ENCODE data around the gene CACNA1D. TPM values are rescaled to one million over a fixed set of nuclear protein-coding genes. Genes with fewer than 3 reads are reported as not detected.

Gene CACNA1D
- total and polyA plus RNA-seq, 2 donors (not counting 3 experiments of a cell fraction or from before 2014, with no cell fraction given), result 0.06 TPM; not detected in 1

DNA sequence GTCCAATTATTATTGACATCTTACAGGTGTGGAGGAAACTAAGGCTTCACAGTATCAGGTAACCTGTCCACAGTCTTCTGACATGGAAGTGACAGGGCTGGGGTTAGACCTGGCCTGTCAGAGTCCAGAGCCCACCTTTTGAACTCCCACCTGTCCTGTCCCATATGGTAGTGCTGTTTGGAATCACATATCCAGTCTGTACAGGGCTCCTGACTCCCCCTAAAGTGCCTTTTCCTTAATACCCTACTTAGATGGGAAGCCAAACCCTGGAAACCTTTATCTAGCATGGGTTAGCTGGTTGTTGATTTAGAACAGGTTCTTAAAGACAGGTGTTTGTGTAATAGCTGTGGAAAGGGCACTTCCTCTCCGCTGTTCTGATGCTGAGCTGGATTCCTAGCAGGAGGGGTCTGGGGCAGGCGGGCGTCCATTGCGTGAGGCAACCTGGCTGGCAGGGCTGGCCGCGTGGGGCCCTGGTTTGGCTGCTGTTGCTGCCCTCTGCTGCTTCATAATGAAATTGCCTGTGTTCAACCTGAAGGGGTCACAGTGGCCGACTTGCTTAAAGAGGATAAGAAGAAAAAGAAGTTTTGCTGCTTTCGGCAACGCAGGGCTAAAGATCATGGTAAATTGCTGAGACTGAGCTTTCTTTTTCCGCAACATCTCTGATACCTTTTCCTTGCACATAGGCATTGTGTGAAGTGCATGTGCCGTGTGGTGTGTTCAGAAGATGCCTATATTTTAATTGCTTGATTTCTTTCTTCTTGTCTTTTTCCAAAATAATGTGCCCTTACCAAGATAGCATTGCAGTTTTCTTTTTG, 215.7 kb downstream of the CACNA1D start:
- H3K4me3 ChIP-seq (replicated peaks in 1 of 3; ENCODE audit: insufficient read depth in 1 of 3, low read depth in 1 of 3, low read length in 3 of 3), result no peak overlapping the region
- H2AFZ ChIP-seq (ENCODE audit: low read depth, low read length), result no peak overlapping the region
- H3K36me3 ChIP-seq (ENCODE audit: control insufficient read depth in 2 of 2, extremely low read depth in 1 of 2, insufficient read depth in 2 of 2, low read length in 2 of 2), result no peaks in the 10 kb centered on the region
- no peak overlapping the region for H3K4me2 ChIP-seq (ENCODE audit: insufficient read depth, low read length)
- POLR2A ChIA-PET, result no interaction called here
- H3K27me3 ChIP-seq (ENCODE audit: control insufficient read depth in 2 of 2, insufficient read depth in 2 of 2, low read length in 2 of 2), result peaks cover 2 to 4% of the 10 kb centered on the region in 2 experiments
- no peaks in the 10 kb centered on the region for H4K20me1 ChIP-seq (replicated peaks; ENCODE audit: control insufficient read depth, extremely low read depth, insufficient read depth, low read length)
- H3K27ac ChIP-seq (ENCODE audit: insufficient read depth, low read depth, low read length), result no peak overlapping the region
- no peaks in the 10 kb centered on the region for H3K79me2 ChIP-seq (ENCODE audit: control insufficient read depth, insufficient read depth, low read length)
- dilution Hi-C loops (cut with MboI; ENCODE audit: extremely low pct_ligation_motif_present, low sequenced_read_pairs) (no loop called here), intact Hi-C loops (cut with micrococcal nuclease) (loop anchor here (1.0 to 2.0 kb wide), 4 partner anchors 33 to 490 kb away; no protein-coding TSS in a partner anchor)
- BruUV-seq (replicated peaks), result no TSS peak
- DNase-seq (ENCODE audit: low read depth, low spot score) (peak; percentile 72), FAIRE-seq (peak; percentile 91)
- TF ChIP-seq, protein P1, sequence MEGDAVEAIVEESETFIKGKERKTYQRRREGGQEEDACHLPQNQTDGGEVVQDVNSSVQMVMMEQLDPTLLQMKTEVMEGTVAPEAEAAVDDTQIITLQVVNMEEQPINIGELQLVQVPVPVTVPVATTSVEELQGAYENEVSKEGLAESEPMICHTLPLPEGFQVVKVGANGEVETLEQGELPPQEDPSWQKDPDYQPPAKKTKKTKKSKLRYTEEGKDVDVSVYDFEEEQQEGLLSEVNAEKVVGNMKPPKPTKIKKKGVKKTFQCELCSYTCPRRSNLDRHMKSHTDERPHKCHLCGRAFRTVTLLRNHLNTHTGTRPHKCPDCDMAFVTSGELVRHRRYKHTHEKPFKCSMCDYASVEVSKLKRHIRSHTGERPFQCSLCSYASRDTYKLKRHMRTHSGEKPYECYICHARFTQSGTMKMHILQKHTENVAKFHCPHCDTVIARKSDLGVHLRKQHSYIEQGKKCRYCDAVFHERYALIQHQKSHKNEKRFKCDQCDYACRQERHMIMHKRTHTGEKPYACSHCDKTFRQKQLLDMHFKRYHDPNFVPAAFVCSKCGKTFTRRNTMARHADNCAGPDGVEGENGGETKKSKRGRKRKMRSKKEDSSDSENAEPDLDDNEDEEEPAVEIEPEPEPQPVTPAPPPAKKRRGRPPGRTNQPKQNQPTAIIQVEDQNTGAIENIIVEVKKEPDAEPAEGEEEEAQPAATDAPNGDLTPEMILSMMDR (IDR thresholded peaks at IDR 0.05; ENCODE audit: extremely low read depth in 1 of 2, insufficient read depth in 1 of 2, low read depth in 1 of 2, low read length in 2 of 2), result peak; percentile 63 to 82
- no peak for TF ChIP-seq MYC (IDR thresholded peaks at IDR 0.05; ENCODE audit: low read depth, low read length)
- no peak for TF ChIP-seq GATA2 (IDR thresholded peaks at IDR 0.05; ENCODE audit: insufficient read depth, insufficient read length, low read depth, low read length)
- H3K4me1 ChIP-seq (ENCODE audit: control insufficient read depth, extremely low read depth, insufficient read depth, low read length), result no peaks in the 10 kb centered on the region
- no peaks in the 10 kb centered on the region for H3K9me3 ChIP-seq (replicated peaks; ENCODE audit: control insufficient read depth, insufficient read depth, low read length)
- no peak overlapping the region for H3K9ac ChIP-seq (replicated peaks; ENCODE audit: extremely low read depth, insufficient read depth, low read length)
- no peaks in the 10 kb centered on the region for H3K9me1 ChIP-seq (replicated peaks; ENCODE audit: control insufficient read depth, extremely low read depth, insufficient read depth, low read length)
- CTCF ChIA-PET, result interaction anchor here (0.7 to 6.2 kb wide), 7 partner anchors 20 to 489 kb away, joined by 3 to 43 read pairs (median 5); no protein-coding TSS in a partner anchor

DNA sequence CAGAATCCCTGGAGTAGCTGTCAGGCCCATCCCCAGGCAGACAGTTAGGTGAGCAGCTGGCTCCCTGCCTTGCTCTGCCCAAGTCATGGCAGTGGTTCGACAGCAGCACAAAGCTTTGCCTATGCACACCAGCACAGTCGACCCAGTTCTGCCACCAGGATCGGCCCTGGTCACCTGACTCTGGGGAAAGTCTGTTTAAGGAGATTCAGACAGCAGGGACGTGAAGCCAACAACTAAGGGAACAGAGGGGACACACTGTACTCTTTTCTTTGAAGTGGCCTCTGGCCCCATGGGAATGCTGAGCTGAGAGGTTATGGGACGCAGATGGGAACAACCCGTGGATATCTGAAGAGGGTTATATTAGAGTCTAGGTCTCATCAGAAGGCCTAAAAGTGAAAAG, 217.0 kb downstream of the CACNA1D start:
- BruUV-seq (replicated peaks), result no TSS peak
- TF ChIP-seq POLR2AphosphoS5 (IDR thresholded peaks at IDR 0.05; ENCODE audit: insufficient read depth, low read depth, low read length), result no peak
- TF ChIP-seq GATA2 (IDR thresholded peaks at IDR 0.05; ENCODE audit: insufficient read depth, insufficient read length, low read depth, low read length), result no peak
- no peak for TF ChIP-seq POLR2A (IDR thresholded peaks at IDR 0.05; ENCODE audit: low read depth, low read length)
- intact Hi-C loops (cut with micrococcal nuclease) (loop anchor here (2.0 kb wide), 1 partner anchor 35 kb away; no protein-coding TSS in a partner anchor), dilution Hi-C loops (cut with MboI; ENCODE audit: extremely low pct_ligation_motif_present, low sequenced_read_pairs) (no loop called here)
- Histone ChIP-seq H3K36me3 (ENCODE audit: control insufficient read depth in 2 of 2, extremely low read depth in 1 of 2, insufficient read depth in 2 of 2, low read length in 2 of 2) (no peaks in the 10 kb centered on the region), H3K4me3 (replicated peaks in 1 of 3; ENCODE audit: insufficient read depth in 1 of 3, low read depth in 1 of 3, low read length in 3 of 3) (no peak overlapping the region), H3K27ac (ENCODE audit: insufficient read depth, low read depth, low read length) (no peak overlapping the region), H3K4me2 (ENCODE audit: insufficient read depth, low read length) (no peak overlapping the region), H3K9ac (replicated peaks; ENCODE audit: extremely low read depth, insufficient read depth, low read length) (no peak overlapping the region), H2AFZ (ENCODE audit: low read depth, low read length) (no peak overlapping the region), H3K9me1 (replicated peaks; ENCODE audit: control insufficient read depth, extremely low read depth, insufficient read depth, low read length) (no peaks in the 10 kb centered on the region), H3K79me2 (ENCODE audit: control insufficient read depth, insufficient read depth, low read length) (no peaks in the 10 kb centered on the region), H3K4me1 (ENCODE audit: control insufficient read depth, extremely low read depth, insufficient read depth, low read length) (no peaks in the 10 kb centered on the region), H3K27me3 (ENCODE audit: control insufficient read depth in 2 of 2, insufficient read depth in 2 of 2, low read length in 2 of 2) (peaks cover 2 to 4% of the 10 kb centered on the region in 2 experiments), H4K20me1 (replicated peaks; ENCODE audit: control insufficient read depth, extremely low read depth, insufficient read depth, low read length) (no peaks in the 10 kb centered on the region), H3K9me3 (replicated peaks; ENCODE audit: control insufficient read depth, insufficient read depth, low read length) (no peaks in the 10 kb centered on the region)
- FAIRE-seq, result no peak
- POLR2A ChIA-PET, result no interaction called here
- CTCF ChIA-PET, result interaction anchor here (0.5 to 6.2 kb wide), 4 partner anchors 335 to 490 kb away, joined by 3 to 43 read pairs (median 8); no protein-coding TSS in a partner anchor
- no peak for DNase-seq (ENCODE audit: low read depth, low spot score)
